Smooth muscle cell (in vitro differentiated cells): ENCODE measurements around the gene FILIP1L. TPM values are rescaled to one million over a fixed set of nuclear protein-coding genes. Genes with fewer than 3 reads are reported as not detected.
"Not testable (repeated sequence)": the region's sequence is repeated elsewhere in the genome, so short reads cannot be mapped to it uniquely, and the experiment has no call there.

ENCODE experiments used
- DNase-seq: peaks from one replicate; lab custom pipeline; 2025; ENCODE audit not compliant: unreplicated experiment; lab: John Stamatoyannopoulos, UW
- H2AFZ ChIP-seq: fragments of 200-600 bp; sonication (generic); 2 replicates; pipeline ENCODE4 v1.6.0; 2016; ENCODE audit warnings: antibody characterized with exemption, low read depth, mild to moderate bottlenecking
- H3F3A ChIP-seq: fragments of 200-600 bp; sonication (generic); 2 replicates; pipeline ENCODE4 v1.6.0; 2017; ENCODE audit warnings: antibody characterized with exemption, low read depth
- H3K27ac ChIP-seq: fragments of 200-600 bp; sonication (generic); 2 replicates; pipeline ENCODE4 v1.5.1; 2016; ENCODE audit warnings: low read depth, mild to moderate bottlenecking
- H3K27me3 ChIP-seq: fragments of 200-600 bp; sonication (generic); 2 replicates; pipeline ENCODE4 v1.6.1; 2016; ENCODE audit warnings: low read depth, mild to moderate bottlenecking
- H3K36me3 ChIP-seq: fragments of 200-600 bp; sonication (generic); 2 replicates; pipeline ENCODE4 v1.5.1; 2016; ENCODE audit warnings: low read depth
- H3K4me1 ChIP-seq: fragments of 200-600 bp; sonication (generic); 2 replicates; pipeline ENCODE4 v1.5.1; 2016; ENCODE audit warnings: low read depth
- H3K4me2 ChIP-seq: fragments of 200-600 bp; sonication (generic); 2 replicates; pipeline ENCODE4 v1.6.0; 2016; ENCODE audit warnings: mild to moderate bottlenecking
- H3K4me3 ChIP-seq: fragments of 200-600 bp; sonication (generic); 2 replicates; pipeline ENCODE4 v1.5.1; 2016; ENCODE audit warnings: mild to moderate bottlenecking
- H3K79me2 ChIP-seq: fragments of 200-600 bp; sonication (generic); 2 replicates; pipeline ENCODE4 v1.6.0; 2016; ENCODE audit warnings: low read depth, mild to moderate bottlenecking
- H3K9ac ChIP-seq: fragments of 200-600 bp; sonication (generic); 2 replicates; pipeline ENCODE4 v1.6.0; 2016; ENCODE audit warnings: low read depth
- H3K9me3 ChIP-seq: fragments of 200-600 bp; sonication (generic); replicated peaks from 2 replicates; pipeline ENCODE4 v1.5.1; 2016; ENCODE audit warnings: low read depth
- H4K20me1 ChIP-seq: fragments of 200-600 bp; sonication (generic); 2 replicates; pipeline ENCODE4 v1.6.0; 2016; ENCODE audit warnings: low read depth
- WGBS: methylation state at CpG from one replicate; pipeline ENCODE4 v1.1.7; 2016; ENCODE audit warnings: low lambda C conversion rate; 5-methylcytosine and 5-hydroxymethylcytosine counted together
- polyA plus RNA-seq: library from polyadenylated mRNA; unstranded; fragments of >200 nt; fragmentation: Nextera tagmentation; extraction: Ambion mirVana; gene quantifications from 2 replicates; pipeline ENCODE4 v1.2.1, GENCODE V29; 2016
- total RNA-seq: library from RNA; depleted of rRNA; stranded (reverse); fragments of >200 nt; gene quantifications from 2 replicates; pipeline ENCODE4 v1.2.3, GENCODE V29; 2014
- TF ChIP-seq, protein P1 (sequence below): fragments of 200-600 bp; sonication (generic); IDR thresholded peaks from 2 replicates; pipeline ENCODE4 v1.5.1; 2017; ENCODE audit warnings: borderline replicate concordance, mild to moderate bottlenecking, antibody characterized with exemption; ENCODE audit not compliant: insufficient read depth, poor library complexity, severe bottlenecking

The FILIP1L gene
- total and polyA plus RNA-seq, 2 experiments from 2014 or later = 56.2 to 104 TPM

DNA sequence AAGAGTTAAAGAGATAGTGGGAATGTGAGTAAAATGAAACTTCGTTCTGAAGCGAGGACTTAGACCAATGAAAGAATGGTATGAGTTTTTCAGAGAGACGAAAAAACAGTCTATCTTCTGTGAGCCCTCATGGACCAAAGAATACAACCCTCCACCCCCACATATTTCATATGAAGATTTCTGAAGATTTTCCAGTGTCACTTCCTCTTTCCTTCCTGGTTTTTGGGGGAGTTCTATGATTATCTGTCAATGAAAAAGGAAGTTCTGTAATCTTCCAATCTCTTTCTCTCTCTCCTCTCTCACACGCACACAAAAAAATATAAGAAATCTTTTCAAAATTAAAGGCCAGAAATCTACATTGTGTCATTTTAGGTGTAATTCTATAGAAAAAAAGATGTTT lies 269.0 kb downstream of the FILIP1L start:
- Histone ChIP-seq H3K36me3 (peaks cover 13% of the 10 kb centered on the region), H3K4me1 (peaks cover 22% of the 10 kb centered on the region), H3K79me2 (peaks cover 29% of the 10 kb centered on the region), H2AFZ (no peak overlapping the region), H3K27me3 (no peaks in the 10 kb centered on the region), H3K9ac (peak overlapping the region; percentile 36), H3K9me3 (no peaks in the 10 kb centered on the region), H3K4me2 (peak overlapping the region; percentile 16), H3F3A (peaks cover 58% of the 10 kb centered on the region), H4K20me1 (peaks cover 6% of the 10 kb centered on the region), H3K4me3 (no peak overlapping the region), H3K27ac (peak overlapping the region; percentile 95)
- TF ChIP-seq, protein P1, sequence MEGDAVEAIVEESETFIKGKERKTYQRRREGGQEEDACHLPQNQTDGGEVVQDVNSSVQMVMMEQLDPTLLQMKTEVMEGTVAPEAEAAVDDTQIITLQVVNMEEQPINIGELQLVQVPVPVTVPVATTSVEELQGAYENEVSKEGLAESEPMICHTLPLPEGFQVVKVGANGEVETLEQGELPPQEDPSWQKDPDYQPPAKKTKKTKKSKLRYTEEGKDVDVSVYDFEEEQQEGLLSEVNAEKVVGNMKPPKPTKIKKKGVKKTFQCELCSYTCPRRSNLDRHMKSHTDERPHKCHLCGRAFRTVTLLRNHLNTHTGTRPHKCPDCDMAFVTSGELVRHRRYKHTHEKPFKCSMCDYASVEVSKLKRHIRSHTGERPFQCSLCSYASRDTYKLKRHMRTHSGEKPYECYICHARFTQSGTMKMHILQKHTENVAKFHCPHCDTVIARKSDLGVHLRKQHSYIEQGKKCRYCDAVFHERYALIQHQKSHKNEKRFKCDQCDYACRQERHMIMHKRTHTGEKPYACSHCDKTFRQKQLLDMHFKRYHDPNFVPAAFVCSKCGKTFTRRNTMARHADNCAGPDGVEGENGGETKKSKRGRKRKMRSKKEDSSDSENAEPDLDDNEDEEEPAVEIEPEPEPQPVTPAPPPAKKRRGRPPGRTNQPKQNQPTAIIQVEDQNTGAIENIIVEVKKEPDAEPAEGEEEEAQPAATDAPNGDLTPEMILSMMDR = no peak
- WGBS = 89% methylated on average over 4 of the region's 4 CpGs
- DNase-seq = no peak

DNA sequence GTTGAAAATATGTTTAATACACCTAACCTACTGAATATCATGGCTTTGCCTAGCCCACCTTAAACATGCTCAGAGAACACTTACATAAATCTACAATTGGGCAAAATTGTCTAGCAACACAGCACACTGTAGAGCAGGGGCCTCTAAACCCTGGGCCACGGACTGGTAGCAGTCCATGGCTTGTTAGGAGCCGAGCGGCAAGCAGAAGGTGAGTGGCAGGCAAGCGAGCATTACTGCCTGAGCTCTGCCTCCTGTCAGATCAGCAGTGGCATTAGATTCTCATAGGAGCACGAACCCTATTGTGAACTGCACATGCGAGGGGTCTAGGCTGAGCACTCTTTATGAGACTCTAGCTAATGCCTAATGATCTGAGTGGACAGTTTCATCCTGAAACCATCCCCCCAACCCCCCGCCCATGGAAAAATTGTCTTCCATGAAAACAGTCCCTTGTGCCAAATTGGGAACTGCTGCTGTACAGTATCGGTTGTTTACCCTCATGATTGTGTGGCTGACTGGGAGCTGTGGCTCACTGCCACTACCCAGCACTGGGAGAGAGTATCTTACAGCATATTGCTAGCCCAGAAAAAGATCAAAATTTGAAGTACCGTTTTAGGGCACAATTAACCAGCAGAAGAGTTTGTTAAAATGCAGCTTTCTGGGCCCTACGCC lies 270.6 kb downstream of the FILIP1L start:
- DNase-seq = no peak
- 54% methylated on average over 10 of the region's 10 CpGs for WGBS
- H3K9me3 ChIP-seq = no peaks in the 10 kb centered on the region
- peak overlapping the region; percentile 16 for H3K4me2 ChIP-seq
- H3K9ac ChIP-seq = peak overlapping the region; percentile 23
- H3K27me3 ChIP-seq = no peaks in the 10 kb centered on the region
- H3K4me3 ChIP-seq = no peak overlapping the region
- H4K20me1 ChIP-seq = peaks cover 6% of the 10 kb centered on the region
- H3F3A ChIP-seq = peaks cover 43% of the 10 kb centered on the region
- no peaks in the 10 kb centered on the region for H3K36me3 ChIP-seq
- peaks cover 22% of the 10 kb centered on the region for H3K4me1 ChIP-seq
- H3K79me2 ChIP-seq = peaks cover 17% of the 10 kb centered on the region
- no peak overlapping the region for H2AFZ ChIP-seq
- H3K27ac ChIP-seq = peak overlapping the region; percentile 95
- TF ChIP-seq, protein P1 = no peak

DNA sequence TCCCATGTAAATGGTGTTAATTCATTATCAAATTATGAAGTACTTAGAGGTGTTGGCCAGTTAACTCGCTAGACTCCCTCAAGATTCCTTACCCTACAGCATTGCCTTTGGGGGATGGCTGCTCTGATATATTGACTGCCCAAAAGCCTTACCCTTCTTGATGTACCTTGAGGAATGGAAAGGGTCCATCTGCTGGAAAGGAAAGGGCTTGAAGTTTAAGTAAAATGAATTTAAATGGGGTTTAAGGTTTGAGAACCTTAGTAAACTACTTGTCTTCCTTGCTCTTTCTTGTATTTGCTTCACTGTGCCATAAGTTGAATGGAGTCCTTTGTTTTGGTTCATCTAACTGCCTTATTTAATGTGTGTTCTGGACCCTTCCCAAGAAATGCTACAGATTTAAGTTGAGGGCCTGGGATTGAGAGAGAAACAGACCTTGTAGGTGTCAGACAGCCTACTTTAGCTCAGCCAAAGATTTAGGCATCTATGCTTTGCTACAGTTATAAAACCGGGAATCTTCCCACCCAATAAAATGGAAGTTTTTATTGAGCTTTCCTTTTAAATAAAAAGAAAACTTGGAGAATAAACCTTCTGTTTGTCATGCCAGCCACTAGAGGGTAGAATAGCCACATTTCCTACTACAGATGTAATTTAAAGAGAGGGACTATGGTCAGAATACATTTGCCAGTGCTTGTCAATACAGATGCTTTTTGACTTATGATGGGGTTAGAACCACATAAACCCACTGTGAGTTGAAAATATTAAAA lies 271.3 kb downstream of the FILIP1L start:
- H2AFZ ChIP-seq = no peak overlapping the region
- H3K27me3 ChIP-seq = no peaks in the 10 kb centered on the region
- peaks cover 22% of the 10 kb centered on the region for H3K4me1 ChIP-seq
- H3K79me2 ChIP-seq = peaks cover 12% of the 10 kb centered on the region
- no peaks in the 10 kb centered on the region for H3K9me3 ChIP-seq
- H3K27ac ChIP-seq = peak overlapping the region; percentile 95
- WGBS = 34% methylated on average over 2 of the region's 2 CpGs
- TF ChIP-seq, protein P1 = peak; percentile 81
- no peak overlapping the region for H3K4me3 ChIP-seq
- H3K9ac ChIP-seq = no peak overlapping the region
- peak overlapping the region; percentile 16 for H3K4me2 ChIP-seq
- H3F3A ChIP-seq = peaks cover 36% of the 10 kb centered on the region
- no peak for DNase-seq
- no peaks in the 10 kb centered on the region for H3K36me3 ChIP-seq
- peaks cover 2% of the 10 kb centered on the region for H4K20me1 ChIP-seq

DNA sequence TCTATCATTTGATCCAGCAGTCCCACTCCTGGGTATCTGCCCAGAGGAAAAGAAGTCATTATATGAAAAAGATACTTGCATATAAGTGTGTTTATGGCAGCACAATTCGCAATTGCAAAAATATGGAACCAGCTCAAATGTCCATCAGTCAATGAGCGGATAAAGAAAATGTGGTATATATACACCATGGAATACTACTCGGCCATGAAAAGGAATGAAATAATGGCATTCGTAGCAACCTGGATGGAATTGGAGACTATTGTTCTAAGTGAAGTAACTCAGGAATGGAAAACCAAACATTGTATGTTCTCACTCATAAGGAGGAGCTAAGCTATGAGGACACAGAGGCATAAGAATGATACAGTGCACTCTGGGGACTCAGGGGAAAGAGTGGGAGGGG lies 272.4 kb downstream of the FILIP1L start:
- H3K9me3 ChIP-seq, H2AFZ ChIP-seq, H3K4me3 ChIP-seq, H3K36me3 ChIP-seq, H3K27me3 ChIP-seq, H3K4me2 ChIP-seq, H3K9ac ChIP-seq, DNase-seq, H3K27ac ChIP-seq, H4K20me1 ChIP-seq: not testable (repeated sequence)
- H3K79me2 ChIP-seq = peaks cover 12% of the 10 kb centered on the region
- H3K4me1 ChIP-seq = peaks cover 19% of the 10 kb centered on the region
- H3F3A ChIP-seq = peaks cover 26% of the 10 kb centered on the region
- 97% methylated on average over 4 of the region's 4 CpGs for WGBS
